Endothelial cell (in vitro differentiated cells): Measurements from ENCODE around the gene PLPP7. TPM values are rescaled to one million over a fixed set of nuclear protein-coding genes. Genes with fewer than 3 reads are reported as not detected.

Source experiments
- DNase-seq: peaks from one replicate; pipeline ENCODE4 v3.0.0; 2021; ENCODE audit warnings: low spot score
- H3K27ac Mint-ChIP-seq: one replicate; pipeline ENCODE4 v1.8.0; 2021; ENCODE audit warnings: mixed read lengths, inconsistent platforms; ENCODE audit not compliant: unreplicated experiment
- H3K27me3 Mint-ChIP-seq: one replicate; pipeline ENCODE4 v1.8.0; 2021; ENCODE audit warnings: mild to moderate bottlenecking, moderate library complexity, mixed read lengths, inconsistent platforms; ENCODE audit not compliant: unreplicated experiment
- H3K36me3 Mint-ChIP-seq: one replicate; pipeline ENCODE4 v1.8.0; 2021; ENCODE audit warnings: mild to moderate bottlenecking, low read depth, mixed read lengths, inconsistent platforms; ENCODE audit not compliant: unreplicated experiment
- H3K4me1 Mint-ChIP-seq: one replicate; pipeline ENCODE4 v1.8.0; 2021; ENCODE audit warnings: mild to moderate bottlenecking, mixed read lengths, inconsistent platforms; ENCODE audit not compliant: unreplicated experiment
- H3K4me3 Mint-ChIP-seq: one replicate; pipeline ENCODE4 v1.8.0; 2021; ENCODE audit warnings: mild to moderate bottlenecking, mixed read lengths, inconsistent platforms; ENCODE audit not compliant: unreplicated experiment
- H3K9me3 Mint-ChIP-seq: one replicate; pipeline ENCODE4 v1.8.0; 2021; ENCODE audit warnings: mixed read lengths, inconsistent platforms; ENCODE audit not compliant: unreplicated experiment
- CTCF ChIP-seq: fragments of 200-600 bp; sonication (generic); IDR thresholded peaks from one replicate; pipeline ENCODE4 v1.5.0; 2021; ENCODE audit warnings: antibody characterized with exemption; ENCODE audit not compliant: unreplicated experiment
- total RNA-seq: library from RNA; stranded (reverse); fragmentation: NEBNext Ultra II Directional; extraction: Animal tissue kit (Norgen Biotek cat#: 25700); gene quantifications from one replicate; pipeline ENCODE4 v1.2.1, GENCODE V29; 2021; ENCODE audit not compliant: unreplicated experiment

Gene PLPP7
- total RNA-seq, 1 donor from 2014 or later, result 4.9 TPM

- no peak for TF ChIP-seq CTCF
- no peaks in the 10 kb centered on the region for H3K36me3 Mint-ChIP-seq
- H3K9me3 Mint-ChIP-seq, result no peaks in the 10 kb centered on the region
- no peak overlapping the region for H3K4me3 Mint-ChIP-seq
- peaks cover 1% of the 10 kb centered on the region for H3K27me3 Mint-ChIP-seq
- peaks cover 6% of the 10 kb centered on the region for H3K4me1 Mint-ChIP-seq
- no peak overlapping the region for H3K27ac Mint-ChIP-seq
- DNase-seq, result no peak
These were observed 7.5 kb downstream of the PLPP7 start for GRCh38 chr9:131296906-131297500.

- Mint-ChIP-seq H3K36me3 (no peaks in the 10 kb centered on the region), H3K27ac (no peak overlapping the region), H3K4me1 (peaks cover 6% of the 10 kb centered on the region), H3K27me3 (no peaks in the 10 kb centered on the region), H3K9me3 (no peaks in the 10 kb centered on the region), H3K4me3 (no peak overlapping the region)
- DNase-seq, result no peak
- TF ChIP-seq CTCF, result no peak
These were observed 8.4 kb downstream of the PLPP7 start for GRCh38 chr9:131297903-131298302.

GRCh38 chr9:131298341-131298740 is 8.8 kb downstream of the PLPP7 start:
- no peak for TF ChIP-seq CTCF
- DNase-seq, result no peak
- Mint-ChIP-seq H3K4me3 (no peak overlapping the region), H3K36me3 (no peaks in the 10 kb centered on the region), H3K27ac (no peak overlapping the region), H3K27me3 (no peaks in the 10 kb centered on the region), H3K9me3 (no peaks in the 10 kb centered on the region), H3K4me1 (peaks cover 6% of the 10 kb centered on the region)

- Mint-ChIP-seq H3K36me3 (no peaks in the 10 kb centered on the region), H3K9me3 (no peaks in the 10 kb centered on the region), H3K4me3 (no peak overlapping the region), H3K27ac (no peak overlapping the region), H3K27me3 (no peaks in the 10 kb centered on the region), H3K4me1 (peaks cover 6% of the 10 kb centered on the region)
- DNase-seq, result no peak
- TF ChIP-seq CTCF, result no peak
These were observed 9.3 kb downstream of the PLPP7 start for GRCh38 chr9:131298816-131299215.

- Mint-ChIP-seq H3K27me3 (no peaks in the 10 kb centered on the region), H3K36me3 (no peaks in the 10 kb centered on the region), H3K27ac (no peak overlapping the region), H3K4me1 (peaks cover 6% of the 10 kb centered on the region), H3K4me3 (no peak overlapping the region), H3K9me3 (no peaks in the 10 kb centered on the region)
- no peak for TF ChIP-seq CTCF
- DNase-seq, result no peak
These were observed 9.9 kb downstream of the PLPP7 start for GRCh38 chr9:131299346-131299960.
